G401 (cell line): Measurements from ENCODE around the gene FAM219A. TPM values are rescaled to one million over a fixed set of nuclear protein-coding genes. Genes with fewer than 3 reads are reported as not detected.

Experiments
- DNase-seq: peaks from one replicate; pipeline ENCODE4 v3.0.0-alpha.2; 2015; ENCODE audit warnings: low spot score
- in situ Hi-C: cut with HindIII; loops from 2 replicates; pipeline ENCODE4 v1.10.0; 2016; ENCODE audit warnings: low sequenced_read_pairs, mixed read lengths
- total RNA-seq: library from RNA; depleted of rRNA; stranded (reverse); fragments of >200 nt; shearing (Covaris generic); gene quantifications from 2 replicates; pipeline ENCODE4 v1.2.3, GENCODE V29; 2014

Gene FAM219A
- total RNA-seq, 1 experiment from 2014 or later: 5.2 TPM

GRCh38 chr9:34413231-34413852 lies 45.0 kb downstream of the FAM219A start:
- in situ Hi-C loops: no loop called here
- no peak for DNase-seq

GRCh38 chr9:34412336-34412735 lies 46.0 kb downstream of the FAM219A start:
- no peak for DNase-seq
- in situ Hi-C loops: no loop called here

GRCh38 chr9:34409154-34409553 lies 49.2 kb downstream of the FAM219A start:
- in situ Hi-C loops: no loop called here
- DNase-seq: peak; percentile 29

- in situ Hi-C loops: no loop called here
- DNase-seq: peak; percentile 53
Measured at GRCh38 chr9:34408173-34408572, 50.2 kb downstream of the FAM219A start.

- DNase-seq: no peak
- in situ Hi-C loops: no loop called here
Measured at GRCh38 chr9:34406219-34406618, 52.2 kb downstream of the FAM219A start.

- DNase-seq: no peak
- in situ Hi-C loops: no loop called here
Measured at GRCh38 chr9:34405719-34406118, 52.7 kb downstream of the FAM219A start.

GRCh38 chr9:34403554-34404380 lies 54.6 kb downstream of the FAM219A start:
- peak; percentile 83 for DNase-seq
- in situ Hi-C loops: no loop called here

- in situ Hi-C loops: no loop called here
- DNase-seq: no peak
Measured at GRCh38 chr9:34400686-34401602, 57.4 kb downstream of the FAM219A start.

GRCh38 chr9:34400275-34400674 lies 58.1 kb downstream of the FAM219A start:
- no peak for DNase-seq
- in situ Hi-C loops: no loop called here

- DNase-seq: no peak
- in situ Hi-C loops: no loop called here
Measured at GRCh38 chr9:34399729-34400128, 58.6 kb downstream of the FAM219A start.

GRCh38 chr9:34398875-34399274 lies 59.5 kb downstream of the FAM219A start:
- in situ Hi-C loops: no loop called here
- no peak for DNase-seq

- in situ Hi-C loops: no loop called here
- DNase-seq: no peak
Measured at GRCh38 chr9:34396276-34397214, 61.8 kb downstream of the FAM219A start.

- in situ Hi-C loops: no loop called here
Measured at GRCh38 chr9:34392511-34392910, 65.9 kb downstream of the FAM219A start.

GRCh38 chr9:34387239-34387638 lies 71.1 kb downstream of the FAM219A start:
- DNase-seq: no peak
- in situ Hi-C loops: no loop called here

More at GRCh38 chr9:34392511-34392910, 65.9 kb downstream of the FAM219A start:
- no peak for DNase-seq

GRCh38 chr9:34386656-34387055 lies 71.7 kb downstream of the FAM219A start:
- DNase-seq: no peak
- in situ Hi-C loops: no loop called here

GRCh38 chr9:34385561-34386230 lies 72.7 kb downstream of the FAM219A start:
- in situ Hi-C loops: no loop called here
- no peak for DNase-seq

GRCh38 chr9:34384368-34385165 lies 73.8 kb downstream of the FAM219A start:
- in situ Hi-C loops: no loop called here
- DNase-seq: no peak
